ENCODE data around the gene CIAO3.

The CIAO3 gene

DNA sequence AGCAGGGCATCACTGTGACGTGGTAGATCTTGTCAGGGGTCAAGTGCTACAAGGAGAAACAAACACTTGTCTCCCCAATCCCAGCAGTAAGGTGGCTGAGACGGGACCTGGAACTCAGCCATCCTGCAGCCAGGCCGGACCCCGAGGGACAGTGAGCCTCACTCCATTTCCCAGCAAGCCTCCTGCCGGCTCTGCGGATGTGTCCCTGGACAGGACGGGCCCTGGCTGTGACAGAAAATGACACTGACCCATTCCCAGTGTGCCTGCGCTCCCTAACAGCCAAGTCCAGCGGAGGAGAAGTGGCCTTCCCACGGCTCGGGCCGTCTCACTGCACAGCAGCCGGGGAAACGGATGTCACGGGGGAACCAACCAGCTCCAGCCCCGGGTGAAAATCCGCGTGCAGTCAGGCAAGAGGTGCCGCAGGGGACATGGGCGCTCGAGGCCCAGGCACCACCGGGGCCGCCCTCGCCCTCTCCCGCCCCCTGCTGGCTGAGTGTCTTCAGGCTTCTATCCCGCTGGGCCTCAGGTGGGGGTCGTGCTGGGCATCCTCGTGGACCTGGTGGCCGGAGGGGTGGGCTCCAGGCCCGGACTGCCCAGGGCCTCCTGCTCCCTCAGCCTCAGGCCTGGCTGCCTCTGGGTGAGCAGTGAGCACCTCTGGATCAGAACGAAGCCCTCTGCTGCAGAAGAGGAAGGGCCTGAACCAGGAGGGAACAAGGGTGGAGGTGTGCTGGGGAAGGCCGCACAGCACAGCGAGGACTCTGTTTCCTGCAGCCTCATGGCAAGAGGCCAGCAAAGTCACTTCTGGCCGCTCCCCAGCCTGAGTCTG, 7.2 kb downstream of the CIAO3 start:
- H3K4me3 ChIP-seq (ENCODE audit: low read depth, low read length) = no peak overlapping the region
- TF ChIP-seq, protein P1, sequence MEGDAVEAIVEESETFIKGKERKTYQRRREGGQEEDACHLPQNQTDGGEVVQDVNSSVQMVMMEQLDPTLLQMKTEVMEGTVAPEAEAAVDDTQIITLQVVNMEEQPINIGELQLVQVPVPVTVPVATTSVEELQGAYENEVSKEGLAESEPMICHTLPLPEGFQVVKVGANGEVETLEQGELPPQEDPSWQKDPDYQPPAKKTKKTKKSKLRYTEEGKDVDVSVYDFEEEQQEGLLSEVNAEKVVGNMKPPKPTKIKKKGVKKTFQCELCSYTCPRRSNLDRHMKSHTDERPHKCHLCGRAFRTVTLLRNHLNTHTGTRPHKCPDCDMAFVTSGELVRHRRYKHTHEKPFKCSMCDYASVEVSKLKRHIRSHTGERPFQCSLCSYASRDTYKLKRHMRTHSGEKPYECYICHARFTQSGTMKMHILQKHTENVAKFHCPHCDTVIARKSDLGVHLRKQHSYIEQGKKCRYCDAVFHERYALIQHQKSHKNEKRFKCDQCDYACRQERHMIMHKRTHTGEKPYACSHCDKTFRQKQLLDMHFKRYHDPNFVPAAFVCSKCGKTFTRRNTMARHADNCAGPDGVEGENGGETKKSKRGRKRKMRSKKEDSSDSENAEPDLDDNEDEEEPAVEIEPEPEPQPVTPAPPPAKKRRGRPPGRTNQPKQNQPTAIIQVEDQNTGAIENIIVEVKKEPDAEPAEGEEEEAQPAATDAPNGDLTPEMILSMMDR (IDR thresholded peaks at IDR 0.05; ENCODE audit: control insufficient read depth, extremely low read depth, insufficient read depth) = no peak
- DNase-seq (ENCODE audit: low read depth) = no peak

DNA sequence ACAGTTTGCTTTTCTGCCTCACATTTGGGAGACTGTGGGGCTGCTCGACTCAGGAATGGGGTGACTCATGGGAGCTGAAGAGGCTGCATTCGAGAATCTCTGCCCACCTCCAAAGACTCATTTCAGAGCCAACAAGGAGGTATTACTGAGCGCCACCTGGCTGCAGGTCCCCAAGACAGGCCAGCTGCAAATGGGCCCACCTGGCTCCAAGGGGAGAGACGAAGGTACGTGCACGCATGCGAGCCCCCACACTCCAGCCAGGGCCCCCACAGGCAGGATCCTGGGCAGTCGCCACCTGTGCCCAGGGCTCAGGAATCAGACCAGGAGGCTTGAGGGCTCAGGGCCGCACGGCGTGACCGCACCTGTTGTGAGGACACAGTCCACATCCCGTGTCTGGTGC, 7.9 kb downstream of the CIAO3 start:
- TF ChIP-seq, protein P1 (IDR thresholded peaks at IDR 0.05; ENCODE audit: control insufficient read depth, extremely low read depth, insufficient read depth) = no peak

DNA sequence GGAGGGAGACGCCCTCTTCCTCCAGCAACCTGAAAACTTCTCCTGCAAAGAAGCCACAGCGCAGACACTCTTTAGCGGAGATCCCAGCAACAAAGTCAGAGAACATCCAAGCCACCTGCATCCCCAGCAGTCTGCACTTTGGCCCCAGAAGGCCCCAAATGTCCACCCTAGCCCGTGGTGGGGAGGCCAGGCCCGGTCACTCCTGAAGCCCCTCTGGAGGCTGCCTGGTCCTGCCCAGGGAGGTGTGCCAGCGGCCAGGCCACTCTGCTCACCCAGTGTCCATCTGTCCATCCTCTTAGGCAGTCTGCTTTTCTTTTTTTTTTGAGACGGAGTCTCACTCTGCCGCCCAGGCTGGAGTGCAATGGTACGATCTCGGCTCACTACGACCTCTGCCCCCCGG, 8.5 kb downstream of the CIAO3 start:
- TF ChIP-seq, protein P1 (IDR thresholded peaks at IDR 0.05; ENCODE audit: control insufficient read depth, extremely low read depth, insufficient read depth) = no peak
- no peak overlapping the region for H3K4me3 ChIP-seq (ENCODE audit: low read depth, low read length)
- no peak for DNase-seq (ENCODE audit: low read depth)

More for the DNA sequence above, 7.9 kb downstream of the CIAO3 start:
- H3K4me3 ChIP-seq (ENCODE audit: low read depth, low read length) = no peak overlapping the region
- DNase-seq (ENCODE audit: low read depth) = no peak

DNA sequence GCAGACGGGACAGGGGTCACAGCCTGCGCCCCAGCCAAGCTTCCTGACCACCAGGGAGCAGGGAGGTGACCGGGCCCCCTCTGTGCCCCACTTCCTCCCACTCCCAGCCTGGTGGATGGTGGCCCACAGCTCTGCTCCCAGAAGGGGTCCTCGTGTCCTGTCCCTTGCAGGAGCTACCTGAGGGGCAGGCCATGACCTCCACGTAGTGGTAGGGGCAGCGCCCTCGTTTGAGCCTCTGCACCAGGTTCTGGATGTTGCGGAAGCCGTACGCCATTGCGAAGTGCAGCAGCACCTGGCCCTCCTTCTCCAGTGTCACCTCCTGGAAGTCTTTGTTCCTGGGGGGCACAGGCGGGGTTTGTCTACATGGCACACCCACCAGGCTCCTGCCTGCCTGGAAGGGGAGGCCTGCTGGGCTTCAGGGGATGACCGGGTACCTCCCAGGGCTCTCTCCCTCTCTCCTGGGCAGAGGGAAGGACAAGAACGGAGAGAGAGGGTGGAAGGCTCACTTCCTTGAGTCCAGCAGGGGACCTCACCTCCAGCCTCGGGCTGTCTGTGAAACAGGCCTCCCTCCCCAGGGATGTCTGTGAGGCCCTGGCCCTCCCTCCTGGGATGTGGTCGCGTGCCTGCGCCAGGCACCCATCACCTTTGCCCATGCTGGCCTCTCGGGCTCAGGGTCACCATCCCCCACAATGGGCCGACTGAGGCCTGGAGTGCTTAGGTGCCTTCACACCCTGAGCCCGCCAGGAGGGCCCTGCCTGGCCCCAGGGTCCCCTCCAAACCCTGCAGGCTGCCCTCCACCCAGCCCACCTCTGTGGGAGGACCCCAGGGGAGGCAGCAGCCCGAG, 9.9 kb downstream of the CIAO3 start:
- H3K4me3 ChIP-seq (ENCODE audit: low read depth, low read length) = no peak overlapping the region
- TF ChIP-seq, protein P1 (IDR thresholded peaks at IDR 0.05; ENCODE audit: control insufficient read depth, extremely low read depth, insufficient read depth) = no peak
- no peak for DNase-seq (ENCODE audit: low read depth)

DNA sequence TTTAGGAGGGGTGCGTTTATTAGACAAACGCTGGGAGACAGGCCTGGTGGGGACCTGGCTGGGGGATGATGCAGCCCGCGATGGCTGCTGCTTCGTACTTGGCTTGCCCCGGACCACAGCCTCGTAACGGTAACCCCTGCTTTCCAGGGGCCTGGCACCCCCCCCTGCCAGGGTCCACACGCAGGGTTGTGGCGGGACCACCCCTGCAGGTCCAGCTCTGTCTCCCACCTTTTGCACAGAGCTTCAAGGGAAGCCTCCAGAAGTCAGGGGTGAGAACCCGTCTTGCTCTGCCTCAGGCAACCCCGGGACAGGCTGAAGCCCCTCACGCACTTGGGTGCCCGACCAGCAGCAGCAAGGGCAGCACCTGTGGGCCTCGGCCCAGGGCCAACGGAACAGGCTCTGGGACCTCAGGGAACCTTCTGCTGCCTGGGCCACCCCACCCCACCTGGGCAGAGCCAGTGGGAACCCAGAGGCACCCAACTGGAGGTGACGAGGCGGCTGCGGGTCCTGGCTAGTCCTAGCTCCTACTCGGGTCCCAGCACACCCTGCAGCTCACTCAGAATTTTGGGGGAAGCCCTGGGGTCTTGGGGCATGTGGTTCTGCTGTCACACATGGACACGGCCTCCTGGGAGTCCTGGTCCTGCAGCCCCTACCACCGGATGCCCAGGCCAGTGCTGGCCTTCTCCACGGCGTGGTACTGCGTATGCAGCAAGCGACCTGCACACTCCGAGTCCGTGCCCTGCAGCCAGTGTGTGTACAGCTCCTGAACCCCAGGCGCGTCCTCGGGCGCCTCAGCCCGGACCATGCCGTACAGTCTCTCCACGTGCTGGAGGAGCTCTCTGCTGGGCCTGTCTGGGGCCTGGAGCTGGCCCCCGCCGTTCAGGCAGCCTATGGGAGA, 10.8 kb downstream of the CIAO3 start:
- DNase-seq (ENCODE audit: low read depth) = no peak
- no peak overlapping the region for H3K4me3 ChIP-seq (ENCODE audit: low read depth, low read length)
- TF ChIP-seq, protein P1 (IDR thresholded peaks at IDR 0.05; ENCODE audit: control insufficient read depth, extremely low read depth, insufficient read depth) = no peak

Data from LNCaP clone FGC (cell line).